ENCODE results near the gene VPS50. TPM values are rescaled to one million over a fixed set of nuclear protein-coding genes. Genes with fewer than 3 reads are reported as not detected.

Gene VPS50
- total RNA-seq, 1 experiment from 2014 or later, result 13.6 TPM

DNA sequence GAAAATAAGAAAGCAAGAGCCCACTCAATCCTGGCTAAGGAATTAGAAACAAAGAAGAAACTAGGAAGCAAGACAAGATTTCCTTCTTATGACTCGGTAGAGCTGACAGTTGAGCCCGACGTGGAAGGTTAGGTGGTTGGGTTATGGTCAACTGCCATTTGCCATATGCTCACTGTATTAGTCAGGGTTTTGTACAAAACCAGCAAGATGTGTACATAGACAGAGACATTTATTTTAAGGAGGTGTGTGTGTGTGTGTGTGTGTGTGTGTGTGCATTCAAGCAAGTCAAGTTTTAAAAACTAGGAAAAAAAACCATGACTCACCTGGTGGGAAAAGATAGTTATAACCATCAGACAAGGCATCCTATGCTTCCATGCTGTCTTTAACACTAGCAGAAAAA, 158.5 kb downstream of the VPS50 start:
- Histone ChIP-seq H3K23me2 (ENCODE audit: insufficient read length, low read depth, low read length, poor library complexity, severe bottlenecking) (no peaks in the 10 kb centered on the region), H3K27me3 (ENCODE audit: insufficient read depth, low read length) (no peaks in the 10 kb centered on the region), H3K23ac (ENCODE audit: insufficient read length, low read depth, low read length) (no peak overlapping the region), H4K20me1 (ENCODE audit: control insufficient read depth, insufficient read depth, insufficient read length) (no peaks in the 10 kb centered on the region), H3K9me3 (ENCODE audit: control insufficient read depth, low read depth, low read length) (no peaks in the 10 kb centered on the region), H2BK120ac (ENCODE audit: low read depth, low read length, poor library complexity, severe bottlenecking) (no peak overlapping the region), H2AK5ac (ENCODE audit: insufficient read length, low read length) (no peak overlapping the region), H2BK20ac (ENCODE audit: low read depth, low read length, poor library complexity, severe bottlenecking) (no peak overlapping the region), H3K79me2 (ENCODE audit: insufficient read depth, low read length) (no peaks in the 10 kb centered on the region), H2BK5ac (ENCODE audit: insufficient read length, low read length) (no peak overlapping the region), H3T11ph (ENCODE audit: low read length) (no peak overlapping the region), H3K14ac (ENCODE audit: insufficient read depth, low read length) (no peak overlapping the region), H3K56ac (ENCODE audit: insufficient read length, low read depth, low read length) (no peak overlapping the region), H3K4me2 (ENCODE audit: insufficient read depth, insufficient read length, low read length) (no peak overlapping the region), H4K8ac (replicated peaks; ENCODE audit: insufficient read length, low read depth, low read length) (no peak overlapping the region), H2AFZ (ENCODE audit: low read length) (no peak overlapping the region), H2BK12ac (ENCODE audit: insufficient read length, low read depth, low read length) (no peak overlapping the region), H2BK15ac (ENCODE audit: low read depth, low read length) (no peak overlapping the region), H3K4ac (ENCODE audit: low read depth, low read length) (no peak overlapping the region), H3K18ac (ENCODE audit: insufficient read length, low read depth, low read length) (no peak overlapping the region), H3K79me1 (ENCODE audit: insufficient read depth, low read depth, low read length, poor library complexity, severe bottlenecking) (no peaks in the 10 kb centered on the region), H3K9ac (ENCODE audit: extremely low read depth, insufficient read length, low read length) (no peak overlapping the region), H3K27ac (ENCODE audit: insufficient read length, low read depth, low read length) (no peak overlapping the region), H3K4me1 (ENCODE audit: insufficient read depth, low read length) (peaks cover 4% of the 10 kb centered on the region; the same call in 1 of the 2 replicates), H4K5ac (ENCODE audit: insufficient read length, low read depth, low read length) (no peak overlapping the region), H4K91ac (ENCODE audit: insufficient read length, low read depth, low read length) (no peak overlapping the region)
- H3K36me3 Mint-ChIP-seq (ENCODE audit: insufficient read depth in 1 of 3, low read depth in 3 of 3), result peaks cover 0 to 3% (median 0%) of the 10 kb centered on the region in 3 experiments; a peak in 3 of 7 replicates
- no peak overlapping the region for H3K4me3 Mint-ChIP-seq
- H3K27me3 Mint-ChIP-seq (ENCODE audit: low read depth), result peaks cover 3% of the 10 kb centered on the region; the same call in 1 of the 2 replicates
- no peak for TF ChIP-seq CTCF (conservative IDR thresholded peaks at IDR 0.05)
- peaks cover 8 to 22% of the 10 kb centered on the region in 2 experiments for H3K4me1 Mint-ChIP-seq
- H3K27ac Mint-ChIP-seq, result no peak overlapping the region
- no peak for DNase-seq
- no peaks in the 10 kb centered on the region; a peak in 1 of 5 replicates for H3K9me3 Mint-ChIP-seq
- no CpG with 5 or more reads among the region's 3 CpGs for WGBS (ENCODE audit: extremely low coverage, insufficient read length, low lambda C conversion rate)
